HEK293 (cell line): ENCODE results near the gene WDR91.
"Not testable (repeated sequence)": the region's sequence is repeated elsewhere in the genome, so short reads cannot be mapped to it uniquely, and the experiment has no call there.

Experiments used
- CTCF ChIA-PET: fragments of 350-600 bp; formaldehyde crosslinking; extraction: SDS; loops from one replicate; lab custom pipeline; 2021; ENCODE audit warnings: antibody characterized with exemption; lab: Yijun Ruan, JAX
- POLR2A ChIA-PET: fragments of 300-600 bp; formaldehyde crosslinking; extraction: SDS; loops from one replicate; lab custom pipeline; 2020; ENCODE audit warnings: antibody characterized with exemption, inconsistent platforms; lab: Yijun Ruan, JAX
- H3K27ac ChIP-seq: fragments of 200-500 bp; sonication (Bioruptor generic); 2 replicates; pipeline ENCODE4 v1.5.1; 2014; ENCODE audit warnings: low read depth, low read length, control low read depth, inconsistent platforms; ENCODE audit errors: extremely low read depth
- H3K36me3 ChIP-seq, 2 experiments: fragments of 200-500 bp in 1 of 2; sonication (Bioruptor generic) in 1 of 2; 1 replicate in 1 of 2; 2 replicates in 1 of 2; pipeline ENCODE4 v1.5.1; 2014 to 2017; ENCODE audit warnings: inconsistent platforms in 2 of 2, low read length in 2 of 2; ENCODE audit not compliant: control insufficient read depth in 2 of 2, insufficient read depth in 1 of 2
- H3K4me1 ChIP-seq: fragments of 200-500 bp; sonication (Bioruptor generic); 2 replicates; pipeline ENCODE4 v1.5.1; 2014; ENCODE audit warnings: mild to moderate bottlenecking, low read length, inconsistent platforms; ENCODE audit not compliant: control insufficient read depth, insufficient read depth
- H3K4me3 ChIP-seq: 2 replicates; pipeline ENCODE4 v1.5.1; 2011; ENCODE audit warnings: low read depth, mild to moderate bottlenecking, control low read depth, low read length, moderate library complexity
- H3K9me3 ChIP-seq: fragments of 200-500 bp; sonication (Bioruptor generic); 2 replicates; pipeline ENCODE4 v1.5.1; 2014; ENCODE audit warnings: low read depth, low read length, inconsistent platforms; ENCODE audit not compliant: control insufficient read depth, insufficient read depth
- IKZF3 ChIP-seq: fragments of 450-650 bp; IDR thresholded peaks from 2 replicates; pipeline ENCODE4 v1.5.0; 2018; ENCODE audit warnings: missing biosample characterization, mild to moderate bottlenecking, missing genetic modification characterization, moderate library complexity
- SCRT1 ChIP-seq: fragments of 450-650 bp; formaldehyde crosslinking; IDR thresholded peaks from 2 replicates; pipeline ENCODE4 v1.5.1; 2016; ENCODE audit warnings: missing biosample characterization, missing genetic modification characterization, borderline replicate concordance
- SCRT2 ChIP-seq: fragments of 450-650 bp; formaldehyde crosslinking; IDR thresholded peaks from 2 replicates; pipeline ENCODE4 v1.5.1; 2016; ENCODE audit warnings: missing biosample characterization, missing genetic modification characterization
- ZBTB20 ChIP-seq: fragments of 450-650 bp; formaldehyde crosslinking; IDR thresholded peaks from 2 replicates; pipeline ENCODE4 v1.5.1; 2016; ENCODE audit warnings: missing biosample characterization, missing genetic modification characterization
- ZEB2 ChIP-seq: fragments of 450-650 bp; formaldehyde crosslinking; IDR thresholded peaks from 2 replicates; pipeline ENCODE4 v1.5.1; 2016; ENCODE audit warnings: missing biosample characterization, missing genetic modification characterization
- ZNF26 ChIP-seq: fragments of 450-650 bp; formaldehyde crosslinking; IDR thresholded peaks from 2 replicates; pipeline ENCODE4 v1.5.1; 2016; ENCODE audit warnings: missing biosample characterization, missing genetic modification characterization
- ZNF335 ChIP-seq: fragments of 450-650 bp; formaldehyde crosslinking; conservative IDR thresholded peaks from 2 replicates; pipeline ENCODE4 v1.5.1; 2016; ENCODE audit warnings: missing biosample characterization, missing genetic modification characterization
- ZNF433 ChIP-seq: fragments of 450-650 bp; formaldehyde crosslinking; IDR thresholded peaks from 2 replicates; pipeline ENCODE4 v1.5.1; 2016; ENCODE audit warnings: missing biosample characterization, missing genetic modification characterization, low read depth
- ZNF48 ChIP-seq: fragments of 450-650 bp; formaldehyde crosslinking; IDR thresholded peaks from 2 replicates; pipeline ENCODE4 v1.5.1; 2016; ENCODE audit warnings: missing biosample characterization, missing genetic modification characterization
- ZNF501 ChIP-seq: fragments of 450-650 bp; formaldehyde crosslinking; IDR thresholded peaks from 2 replicates; pipeline ENCODE4 v1.5.1; 2016; ENCODE audit warnings: missing biosample characterization, missing genetic modification characterization
- ZNF596 ChIP-seq: fragments of 450-650 bp; IDR thresholded peaks from 2 replicates; pipeline ENCODE4 v1.5.0; 2018; ENCODE audit warnings: missing biosample characterization, mild to moderate bottlenecking, missing genetic modification characterization, moderate library complexity
- ZNF600 ChIP-seq: fragments of 450-650 bp; formaldehyde crosslinking; IDR thresholded peaks from 2 replicates; pipeline ENCODE4 v1.5.1; 2016; ENCODE audit warnings: missing biosample characterization, missing genetic modification characterization
- ZNF610 ChIP-seq: fragments of 450-650 bp; formaldehyde crosslinking; IDR thresholded peaks from 2 replicates; pipeline ENCODE4 v1.5.1; 2016; ENCODE audit warnings: missing biosample characterization, missing genetic modification characterization, borderline replicate concordance
- ZNF629 ChIP-seq: fragments of 450-650 bp; formaldehyde crosslinking; IDR thresholded peaks from 2 replicates; pipeline ENCODE4 v1.5.1; 2017; ENCODE audit warnings: missing biosample characterization, missing genetic modification characterization
- ZNF660 ChIP-seq: fragments of 450-650 bp; IDR thresholded peaks from 2 replicates; pipeline ENCODE4 v1.5.1; 2018; ENCODE audit warnings: missing biosample characterization, mild to moderate bottlenecking, missing genetic modification characterization
- ZNF776 ChIP-seq: fragments of 450-650 bp; formaldehyde crosslinking; IDR thresholded peaks from 2 replicates; pipeline ENCODE4 v1.5.0; 2017; ENCODE audit warnings: missing biosample characterization, missing genetic modification characterization, borderline replicate concordance
- TF ChIP-seq, protein P1 (sequence below): fragments of 450-650 bp; formaldehyde crosslinking; IDR thresholded peaks from 2 replicates; pipeline ENCODE4 v1.5.1; 2016; ENCODE audit warnings: missing biosample characterization, missing genetic modification characterization

WDR91 gene

DNA sequence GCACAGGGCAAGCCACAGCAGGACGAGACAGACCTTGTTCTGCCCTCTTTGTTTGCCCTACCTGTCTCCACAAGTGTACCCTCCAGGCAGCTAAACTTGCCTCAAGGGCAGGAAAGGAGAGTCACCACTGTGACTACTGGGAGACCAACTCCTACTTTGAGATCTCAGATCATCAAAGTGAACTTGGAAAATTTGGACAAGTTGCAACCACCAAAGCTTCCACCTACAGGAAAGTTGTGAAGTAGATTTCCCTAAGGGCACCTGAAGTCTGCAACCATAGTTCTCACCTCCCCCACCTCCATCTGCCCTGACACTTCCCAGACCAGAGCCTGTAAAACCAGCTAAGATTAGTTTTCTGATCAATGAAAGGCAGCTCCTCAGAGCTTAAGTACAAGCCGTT lies 2.5 kb upstream of the WDR91 start:
- Histone ChIP-seq H3K4me1 (peaks cover 1% of the 10 kb centered on the region), H3K36me3 (no peaks in the 10 kb centered on the region), H3K4me3 (no peak overlapping the region), H3K27ac (no peak overlapping the region), H3K9me3 (no peaks in the 10 kb centered on the region)
- TF ChIP-seq ZNF433, result no peak
- TF ChIP-seq ZNF596, result no peak
- TF ChIP-seq ZNF48, result no peak
- no peak for TF ChIP-seq ZNF776 (tag by site-specific recombination)
- ChIA-PET CTCF (interaction anchor here (0.6 to 0.7 kb wide), 2 partner anchors 198 to 288 kb away, joined by 3 read pairs; no protein-coding TSS in a partner anchor), POLR2A (no interaction called here)

DNA sequence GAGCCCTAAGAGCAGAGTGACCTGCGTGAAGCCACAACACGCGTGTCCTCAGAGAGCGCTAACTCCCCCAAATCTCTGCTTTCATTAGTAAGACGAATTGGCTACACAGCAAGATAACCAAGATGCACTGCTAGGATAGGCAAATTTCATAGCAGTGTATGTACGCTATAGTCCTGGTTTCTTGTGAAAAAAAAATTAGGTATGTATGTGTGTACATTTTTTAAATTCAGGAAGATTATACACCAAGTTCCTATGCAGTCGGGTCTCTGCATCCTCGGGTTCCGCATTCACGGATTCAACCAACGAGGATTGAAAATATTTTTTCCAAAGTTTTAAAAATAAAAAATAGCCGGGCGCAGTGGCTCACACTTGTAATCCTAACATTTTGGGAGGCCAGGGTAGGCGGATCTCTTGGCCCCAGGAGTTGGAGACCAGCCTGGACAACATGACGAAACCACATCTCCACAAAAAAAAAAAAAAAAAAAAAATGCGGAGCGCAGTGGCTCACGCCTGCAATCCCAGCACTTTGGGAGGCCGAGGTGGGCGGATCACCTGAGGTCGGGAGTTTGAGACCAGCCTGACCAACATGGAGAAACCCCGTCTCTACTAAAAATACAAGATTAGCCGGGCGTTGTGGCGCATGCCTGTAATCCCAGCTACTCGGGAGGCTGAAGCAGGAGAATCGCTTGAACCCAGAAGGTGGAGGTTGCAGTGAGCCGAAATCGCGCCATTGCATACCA lies 790 bp upstream of the WDR91 start:
- CTCF ChIA-PET, result not testable (repeated sequence)

GRCh38 chr7:135210888-135211178 lies 493 bp downstream of the WDR91 start:
- Histone ChIP-seq H3K9me3 (no peaks in the 10 kb centered on the region), H3K27ac (no peak overlapping the region), H3K4me1 (peaks cover 7% of the 10 kb centered on the region), H3K4me3 (peak overlapping the region; percentile 84), H3K36me3 (peaks cover 0 to 13% of the 10 kb centered on the region in 2 experiments; a peak in 1 of 3 replicates)
- ChIA-PET POLR2A (interaction anchor here (1.4 to 1.5 kb wide), 2 partner anchors 9 to 10 kb away, joined by 3 to 4 read pairs; no protein-coding TSS in a partner anchor), CTCF (interaction anchor here (0.6 kb wide), 1 partner anchor 451 kb away, joined by 3 read pairs; no protein-coding TSS in a partner anchor)
- TF ChIP-seq ZNF335 (tag by site-specific recombination) (peak; percentile 66), ZNF610 (no peak), ZNF501 (tag by site-specific recombination) (peak; percentile 50; the same call in 1 of the 2 replicates), ZNF600 (tag by site-specific recombination) (peak; percentile 91; the same call in 1 of the 2 replicates), ZNF629 (tag by site-specific recombination) (0 out of 2 replicates have a peak, but pooled peaks have one; percentile 7), ZNF660 (tag by site-specific recombination) (peak; percentile 42; the same call in 1 of the 2 replicates)

More for the DNA sequence above, 790 bp upstream of the WDR91 start:
- TF ChIP-seq ZNF335 (tag by site-specific recombination) (0 out of 2 replicates have a peak, but pooled peaks have one; percentile 2), ZNF600 (tag by site-specific recombination) (peak; percentile 46; the same call in 1 of the 2 replicates), ZEB2 (0 out of 2 replicates have a peak, but pooled peaks have one; percentile 26)
- TF ChIP-seq, protein P1, sequence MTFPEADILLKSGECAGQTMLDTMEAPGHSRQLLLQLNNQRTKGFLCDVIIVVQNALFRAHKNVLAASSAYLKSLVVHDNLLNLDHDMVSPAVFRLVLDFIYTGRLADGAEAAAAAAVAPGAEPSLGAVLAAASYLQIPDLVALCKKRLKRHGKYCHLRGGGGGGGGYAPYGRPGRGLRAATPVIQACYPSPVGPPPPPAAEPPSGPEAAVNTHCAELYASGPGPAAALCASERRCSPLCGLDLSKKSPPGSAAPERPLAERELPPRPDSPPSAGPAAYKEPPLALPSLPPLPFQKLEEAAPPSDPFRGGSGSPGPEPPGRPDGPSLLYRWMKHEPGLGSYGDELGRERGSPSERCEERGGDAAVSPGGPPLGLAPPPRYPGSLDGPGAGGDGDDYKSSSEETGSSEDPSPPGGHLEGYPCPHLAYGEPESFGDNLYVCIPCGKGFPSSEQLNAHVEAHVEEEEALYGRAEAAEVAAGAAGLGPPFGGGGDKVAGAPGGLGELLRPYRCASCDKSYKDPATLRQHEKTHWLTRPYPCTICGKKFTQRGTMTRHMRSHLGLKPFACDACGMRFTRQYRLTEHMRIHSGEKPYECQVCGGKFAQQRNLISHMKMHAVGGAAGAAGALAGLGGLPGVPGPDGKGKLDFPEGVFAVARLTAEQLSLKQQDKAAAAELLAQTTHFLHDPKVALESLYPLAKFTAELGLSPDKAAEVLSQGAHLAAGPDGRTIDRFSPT (tag by site-specific recombination), result 0 out of 2 replicates have a peak, but pooled peaks have one; percentile 5
- Histone ChIP-seq H3K27ac (peak overlapping the region; percentile 33; the same call in 1 of the 2 replicates), H3K4me3 (peak overlapping the region; percentile 67)
- not testable (repeated sequence) for H3K36me3 ChIP-seq, H3K9me3 ChIP-seq, H3K4me1 ChIP-seq
- POLR2A ChIA-PET, result interaction anchor here (1.1 to 1.5 kb wide), 3 partner anchors 10 to 42 kb away, joined by 3 to 4 read pairs (median 3); partner anchors contain the start of gene CYREN

DNA sequence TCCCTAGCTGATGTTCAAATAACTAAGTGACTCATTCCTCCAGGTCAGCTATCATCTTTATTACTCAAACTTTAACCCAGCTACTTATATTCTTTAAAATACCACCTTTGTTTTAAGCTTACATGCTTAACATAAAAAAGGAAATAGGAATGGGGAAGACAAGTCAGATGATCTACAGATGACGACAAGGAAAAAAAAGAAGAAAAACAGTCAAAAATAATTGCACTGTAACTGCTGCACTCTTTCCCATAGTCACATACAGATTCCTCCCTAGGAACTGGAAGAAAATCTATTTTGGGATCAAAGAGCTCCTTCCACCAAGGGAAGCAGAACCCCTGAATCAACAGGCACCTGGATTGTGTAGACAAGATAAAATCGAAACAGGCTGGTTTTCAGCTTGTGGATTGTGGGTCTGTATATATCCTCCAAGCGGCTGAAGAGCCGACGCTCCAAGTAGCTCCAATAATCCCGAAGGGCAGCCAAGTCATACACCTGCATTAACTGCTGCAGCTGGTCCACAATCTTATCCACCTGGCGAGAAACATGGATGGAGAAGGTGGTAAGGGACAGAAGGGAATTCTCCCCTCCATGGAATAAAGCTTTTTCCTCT lies 2.0 kb downstream of the WDR91 start:
- Histone ChIP-seq H3K36me3 (peaks cover 0 to 25% of the 10 kb centered on the region in 2 experiments; a peak in 2 of 3 replicates), H3K4me1 (peaks cover 7% of the 10 kb centered on the region)
- CTCF ChIA-PET, result no interaction called here

More for the DNA sequence above, 2.0 kb downstream of the WDR91 start:
- Histone ChIP-seq H3K4me3 (no peak overlapping the region), H3K9me3 (no peaks in the 10 kb centered on the region), H3K27ac (no peak overlapping the region)
- POLR2A ChIA-PET, result no interaction called here
- TF ChIP-seq ZNF776 (tag by site-specific recombination), result no peak
- 0 out of 2 replicates have a peak, but pooled peaks have one; percentile 23 for TF ChIP-seq IKZF3 (tag by site-specific recombination)
- no peak for TF ChIP-seq ZNF26 (tag by site-specific recombination)
- peak; percentile 52; the same call in 1 of the 2 replicates for TF ChIP-seq SCRT2 (tag by site-specific recombination)
- peak; percentile 64 for TF ChIP-seq ZBTB20
- TF ChIP-seq SCRT1, result 0 out of 2 replicates have a peak, but pooled peaks have one; percentile 10
